Endothelial cell of umbilical vein (primary cell): ENCODE data around the gene RASL10B. TPM values are rescaled to one million over a fixed set of nuclear protein-coding genes. Genes with fewer than 3 reads are reported as not detected.

Experiments used
- BruUV-seq: library from RNA; stranded (reverse); fragments of 400-500 nt; replicated peaks from 2 replicates; lab custom pipeline; 2021; lab: Mats Ljungman, UMichigan
- CTCF ChIA-PET: fragments of 300-600, 350-600 bp; sonication (Branson Sonifier 250); formaldehyde crosslinking; loops from one replicate; lab custom pipeline; 2021; ENCODE audit warnings: antibody characterized with exemption, inconsistent platforms; lab: Charles Lee
- POLR2A ChIA-PET: fragments of 300-600, 350-600 bp; sonication (Branson Sonifier 250); formaldehyde crosslinking; loops from one replicate; lab custom pipeline; 2021; ENCODE audit warnings: antibody characterized with exemption, inconsistent platforms; lab: Charles Lee
- DNase-seq: peaks from one replicate; pipeline ENCODE4 v3.0.0-alpha.2; 2011; ENCODE audit warnings: low read depth, low spot score
- FAIRE-seq: peaks from 2 replicates; lab custom pipeline; 2011; peaks lifted over from hg19 to GRCh38; lab: Jason Lieb, UNC
- H2AFZ ChIP-seq: 2 replicates; pipeline ENCODE4 v1.6.0; 2012; ENCODE audit warnings: low read depth, low read length, control low read depth, inconsistent platforms
- H3K27ac ChIP-seq: 2 replicates; pipeline ENCODE4 v1.5.1; 2011; ENCODE audit warnings: low read depth, mild to moderate bottlenecking, control low read depth, low read length, moderate library complexity; ENCODE audit not compliant: insufficient read depth
- H3K27me3 ChIP-seq, 2 experiments: 2 replicates each; pipeline versions ENCODE4 v1.6.0 to v1.6.1; 2011; ENCODE audit warnings: low read length in 2 of 2, mixed read lengths in 1 of 2; ENCODE audit not compliant: control insufficient read depth in 2 of 2, insufficient read depth in 2 of 2
- H3K36me3 ChIP-seq, 2 experiments: 2 replicates in 1 of 2; 3 replicates in 1 of 2; pipeline ENCODE4 v1.5.1; 2011; ENCODE audit warnings: low read length in 2 of 2, mild to moderate bottlenecking in 1 of 2, moderate library complexity in 1 of 2; ENCODE audit not compliant: control insufficient read depth in 2 of 2, insufficient read depth in 2 of 2; ENCODE audit errors: extremely low read depth in 1 of 2
- H3K4me1 ChIP-seq: 3 replicates; pipeline ENCODE4 v1.5.1; 2011; ENCODE audit warnings: mild to moderate bottlenecking, low read length; ENCODE audit not compliant: control insufficient read depth, insufficient read depth; ENCODE audit errors: extremely low read depth
- H3K4me2 ChIP-seq: 2 replicates; pipeline ENCODE4 v1.6.1; 2011; ENCODE audit warnings: low read length, control low read depth, mixed read lengths; ENCODE audit not compliant: insufficient read depth
- H3K4me3 ChIP-seq, 3 experiments: fragments of 200-600 bp in 1 of 3; sonication (generic), shearing (Covaris generic) in 1 of 3; replicated peaks in 1 of 3; 2 replicates each; pipeline ENCODE4 v1.5.1; 2011 to 2016; ENCODE audit warnings: control low read depth in 3 of 3, low read length in 3 of 3, mild to moderate bottlenecking in 2 of 3, inconsistent platforms in 1 of 3, low read depth in 1 of 3, moderate library complexity in 1 of 3; ENCODE audit not compliant: insufficient read depth in 1 of 3
- H3K79me2 ChIP-seq: 2 replicates; pipeline ENCODE4 v1.6.0; 2012; ENCODE audit warnings: low read length, inconsistent platforms; ENCODE audit not compliant: control insufficient read depth, insufficient read depth
- H3K9ac ChIP-seq: replicated peaks from 2 replicates; pipeline ENCODE3; 2011; ENCODE audit warnings: low read length, control low read depth; ENCODE audit not compliant: insufficient read depth; ENCODE audit errors: extremely low read depth
- H3K9me1 ChIP-seq: replicated peaks from 3 replicates; pipeline ENCODE4 v1.6.0; 2011; ENCODE audit warnings: mild to moderate bottlenecking, low read length; ENCODE audit not compliant: control insufficient read depth, insufficient read depth; ENCODE audit errors: extremely low read depth
- H3K9me3 ChIP-seq: replicated peaks from 2 replicates; pipeline ENCODE4 v1.5.1; 2012; ENCODE audit warnings: low read length, inconsistent platforms; ENCODE audit not compliant: control insufficient read depth, insufficient read depth
- H4K20me1 ChIP-seq: replicated peaks from 2 replicates; pipeline ENCODE3; 2011; ENCODE audit warnings: mild to moderate bottlenecking, low read length; ENCODE audit not compliant: control insufficient read depth, insufficient read depth; ENCODE audit errors: extremely low read depth
- EZH2 ChIP-seq: IDR thresholded peaks from 2 replicates; pipeline ENCODE4 v1.6.1; 2012; ENCODE audit warnings: borderline replicate concordance, low read depth, mild to moderate bottlenecking, moderate library complexity, low read length, inconsistent platforms; ENCODE audit not compliant: severe bottlenecking
- FOS ChIP-seq: IDR thresholded peaks from 2 replicates; pipeline ENCODE4 v1.6.1; 2011; ENCODE audit warnings: mild to moderate bottlenecking, low read length, moderate library complexity, borderline replicate concordance; ENCODE audit not compliant: insufficient read depth
- GATA2 ChIP-seq: IDR thresholded peaks from 2 replicates; pipeline ENCODE4 v1.7.0; 2011; ENCODE audit warnings: low read depth, mild to moderate bottlenecking, moderate library complexity, mixed read lengths, low read length; ENCODE audit not compliant: insufficient read length, insufficient read depth
- JUN ChIP-seq: IDR thresholded peaks from 2 replicates; pipeline ENCODE4 v1.6.1; 2011; ENCODE audit warnings: borderline replicate concordance, low read depth; ENCODE audit not compliant: insufficient read length, insufficient read depth
- MAX ChIP-seq: IDR thresholded peaks from 2 replicates; pipeline ENCODE4 v1.6.1; 2011; ENCODE audit not compliant: insufficient read depth, insufficient read length
- MYC ChIP-seq: IDR thresholded peaks from one replicate; pipeline ENCODE4 v1.6.1; 2011; ENCODE audit warnings: mild to moderate bottlenecking, low read depth, low read length
- POLR2A ChIP-seq: IDR thresholded peaks from 2 replicates; pipeline ENCODE4 v1.6.1; 2012; ENCODE audit warnings: low read depth, mild to moderate bottlenecking, control low read depth, low read length
- POLR2AphosphoS5 ChIP-seq: IDR thresholded peaks from 2 replicates; pipeline ENCODE4 v1.6.1; 2012; ENCODE audit warnings: low read depth, mild to moderate bottlenecking, control low read depth, low read length, moderate library complexity; ENCODE audit not compliant: insufficient read depth
- dilution Hi-C: fragments of 300-500 bp; cut with MboI; formaldehyde crosslinking; loops from one replicate; pipeline ENCODE4 v1.15.0; 2019; ENCODE audit warnings: low sequenced_read_pairs; ENCODE audit not compliant: extremely low pct_ligation_motif_present
- intact Hi-C: fragments of 100-400 bp; cut with micrococcal nuclease; formaldehyde crosslinking; loops from one replicate; pipeline ENCODE4 v1.10.0; 2022
- polyA plus RNA-seq, 4 experiments: library from polyadenylated mRNA; depleted of rRNA in 3 of 4; stranded (reverse) in 3 of 4; unstranded in 1 of 4; fragments of >200 nt; gene quantifications; 2 replicates each; pipeline versions ENCODE4 v1.2.1 to v1.2.3, GENCODE V29; 2011 to 2012; ENCODE audit warnings: missing spikeins in 1 of 4
- total RNA-seq: library from RNA; stranded (reverse); gene quantifications from 2 replicates; pipeline ENCODE4 v1.2.3, GENCODE V29; 2021
- TF ChIP-seq, protein P1 (sequence below), 2 donors: IDR thresholded peaks; 1 replicate in 1 of 2; 2 replicates in 1 of 2; pipeline ENCODE4 v1.5.1; 2011; ENCODE audit warnings: low read length in 2 of 2, mild to moderate bottlenecking in 2 of 2, moderate library complexity in 2 of 2, control low read depth in 1 of 2, inconsistent platforms in 1 of 2, low read depth in 1 of 2; ENCODE audit not compliant: insufficient read depth in 1 of 2; ENCODE audit errors: extremely low read depth in 1 of 2

The RASL10B gene
- total and polyA plus RNA-seq, 2 donors (not counting 3 experiments of a cell fraction or from before 2014, with no cell fraction given): 0.19 to 0.71 TPM

DNA sequence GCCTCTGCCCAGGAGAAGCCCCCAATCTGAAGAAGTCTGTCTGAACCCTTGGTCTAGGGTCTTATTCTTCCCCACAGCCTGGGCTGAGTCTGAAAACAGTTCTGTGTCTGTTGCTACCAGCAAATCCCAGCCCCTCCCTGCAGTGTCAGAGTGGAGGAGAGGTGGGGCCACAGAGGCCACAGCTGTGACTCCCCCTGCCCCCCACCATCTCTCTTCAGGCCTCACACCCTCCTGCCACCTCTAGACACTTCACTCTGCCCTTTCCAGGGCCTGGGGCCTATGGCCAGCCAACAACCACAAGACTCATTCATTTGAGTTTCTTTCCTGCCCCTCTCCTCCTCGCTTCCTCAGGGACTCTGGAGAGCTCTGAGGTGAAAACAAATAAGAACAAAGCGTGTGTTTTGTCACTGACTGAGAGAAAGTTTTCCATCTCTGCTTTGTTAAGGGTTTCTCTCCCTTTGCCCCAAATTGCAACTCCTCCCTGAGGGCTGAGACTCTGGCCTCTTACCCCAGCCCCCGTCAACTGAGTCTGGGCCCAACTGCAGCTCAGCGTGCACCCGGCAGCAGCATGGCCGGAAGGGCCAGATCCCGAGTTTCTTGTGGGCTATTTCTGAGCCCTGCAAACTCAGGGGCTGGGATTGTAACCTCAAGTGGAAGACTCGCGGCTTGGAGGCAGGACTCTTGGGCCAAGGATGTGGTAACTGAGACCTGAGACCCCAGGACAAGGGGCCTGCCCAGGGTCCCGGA is 42.4 kb downstream of the RASL10B start:
- ChIA-PET POLR2A (no interaction called here), CTCF (interaction anchor here (1.0 to 5.3 kb wide), 3 partner anchors 10 to 35 kb away, joined by 3 to 34 read pairs (median 5); partner anchors contain the start of gene TAF15)
- no peak overlapping the region for H3K4me2 ChIP-seq
- intact Hi-C loops: loop anchor here (1.0 kb wide), 1 partner anchor 10 kb away; no protein-coding TSS in a partner anchor
- dilution Hi-C loops: no loop called here
- H4K20me1 ChIP-seq: no peaks in the 10 kb centered on the region
- DNase-seq: peak; percentile 38
- FAIRE-seq: no peak
- no TSS peak for BruUV-seq
- H3K4me3 ChIP-seq: no peak overlapping the region
- no peaks in the 10 kb centered on the region for H3K36me3 ChIP-seq
- no peaks in the 10 kb centered on the region for H3K79me2 ChIP-seq
- TF ChIP-seq MYC: no peak
- no peak for TF ChIP-seq POLR2AphosphoS5
- TF ChIP-seq JUN: no peak
- TF ChIP-seq GATA2: no peak
- H2AFZ ChIP-seq: no peak overlapping the region
- no peak overlapping the region for H3K27ac ChIP-seq
- H3K9me3 ChIP-seq: no peaks in the 10 kb centered on the region
- no peak overlapping the region for H3K9ac ChIP-seq
- H3K9me1 ChIP-seq: no peaks in the 10 kb centered on the region
- peaks cover 5% of the 10 kb centered on the region for H3K4me1 ChIP-seq
- peaks cover 2 to 6% of the 10 kb centered on the region in 2 experiments for H3K27me3 ChIP-seq

DNA sequence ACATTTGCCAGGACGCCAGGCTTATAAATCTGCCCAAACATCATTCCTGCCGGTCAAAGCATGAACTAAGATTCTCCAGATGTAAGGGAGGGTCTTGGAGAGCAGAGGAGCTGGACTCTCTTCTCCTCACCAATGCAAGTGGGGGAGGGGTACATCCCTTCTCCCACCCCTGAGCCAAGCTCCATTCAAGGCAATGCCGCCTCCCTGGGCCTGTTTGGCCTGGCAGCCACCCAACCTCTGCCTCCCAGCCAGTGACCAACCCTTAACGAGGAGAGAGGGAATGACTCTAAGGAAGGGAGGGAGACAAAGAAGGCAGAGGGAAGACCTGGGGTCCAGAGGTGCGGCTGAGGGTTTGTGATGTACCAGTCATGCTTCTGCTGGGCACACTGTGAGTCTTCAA is 43.1 kb downstream of the RASL10B start:
- Histone ChIP-seq H3K9me1 (no peaks in the 10 kb centered on the region), H3K4me1 (peaks cover 5% of the 10 kb centered on the region), H3K9ac (no peak overlapping the region), H3K4me3 (no peak overlapping the region), H4K20me1 (no peaks in the 10 kb centered on the region), H3K9me3 (no peaks in the 10 kb centered on the region), H3K27me3 (peaks cover 5 to 7% of the 10 kb centered on the region in 2 experiments), H3K4me2 (no peak overlapping the region), H2AFZ (no peak overlapping the region), H3K27ac (no peak overlapping the region), H3K36me3 (no peaks in the 10 kb centered on the region), H3K79me2 (no peaks in the 10 kb centered on the region)
- CTCF ChIA-PET: interaction anchor here (1.0 to 5.3 kb wide), 3 partner anchors 10 to 34 kb away, joined by 3 to 34 read pairs (median 5); partner anchors contain the start of gene TAF15
- POLR2A ChIA-PET: no interaction called here
- peak; percentile 60 for DNase-seq
- no TSS peak for BruUV-seq
- TF ChIP-seq JUN: no peak
- no peak for TF ChIP-seq POLR2A
- TF ChIP-seq, protein P1, sequence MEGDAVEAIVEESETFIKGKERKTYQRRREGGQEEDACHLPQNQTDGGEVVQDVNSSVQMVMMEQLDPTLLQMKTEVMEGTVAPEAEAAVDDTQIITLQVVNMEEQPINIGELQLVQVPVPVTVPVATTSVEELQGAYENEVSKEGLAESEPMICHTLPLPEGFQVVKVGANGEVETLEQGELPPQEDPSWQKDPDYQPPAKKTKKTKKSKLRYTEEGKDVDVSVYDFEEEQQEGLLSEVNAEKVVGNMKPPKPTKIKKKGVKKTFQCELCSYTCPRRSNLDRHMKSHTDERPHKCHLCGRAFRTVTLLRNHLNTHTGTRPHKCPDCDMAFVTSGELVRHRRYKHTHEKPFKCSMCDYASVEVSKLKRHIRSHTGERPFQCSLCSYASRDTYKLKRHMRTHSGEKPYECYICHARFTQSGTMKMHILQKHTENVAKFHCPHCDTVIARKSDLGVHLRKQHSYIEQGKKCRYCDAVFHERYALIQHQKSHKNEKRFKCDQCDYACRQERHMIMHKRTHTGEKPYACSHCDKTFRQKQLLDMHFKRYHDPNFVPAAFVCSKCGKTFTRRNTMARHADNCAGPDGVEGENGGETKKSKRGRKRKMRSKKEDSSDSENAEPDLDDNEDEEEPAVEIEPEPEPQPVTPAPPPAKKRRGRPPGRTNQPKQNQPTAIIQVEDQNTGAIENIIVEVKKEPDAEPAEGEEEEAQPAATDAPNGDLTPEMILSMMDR (IDR thresholded peaks at IDR 0.05; ENCODE audit: extremely low read depth in 1 of 2, insufficient read depth in 1 of 2, low read depth in 1 of 2, low read length in 2 of 2): no peak
- no peak for TF ChIP-seq GATA2
- TF ChIP-seq EZH2: no peak
- no peak for TF ChIP-seq POLR2AphosphoS5
- no peak for TF ChIP-seq MAX
- no peak for TF ChIP-seq FOS
- TF ChIP-seq MYC: no peak
- FAIRE-seq: no peak
- intact Hi-C loops: loop anchor here (1.0 kb wide), 1 partner anchor 10 kb away; no protein-coding TSS in a partner anchor
- dilution Hi-C loops: no loop called here
